K562 (cell line): ENCODE data around the gene KMT2C.

ENCODE experiments used
- MAX ChIP-seq: sonication (generic); formaldehyde crosslinking; IDR thresholded peaks from 2 replicates; pipeline ENCODE4 v1.9.0; 2022; ENCODE audit warnings: mild to moderate bottlenecking, missing genetic modification reagents
- MTF1 ChIP-seq: fragments of 250-450 bp; sonication (Bioruptor Pico); IDR thresholded peaks from 2 replicates; pipeline ENCODE4 v1.9.0; 2021; ENCODE audit warnings: moderate library complexity, mild to moderate bottlenecking, inconsistent platforms, borderline replicate concordance
- RAD21 ChIP-seq, 2 experiments: fragments of 250-450 bp in 1 of 2; fragments of 450-650 bp in 1 of 2; sonication (Bioruptor Pico) in 1 of 2; formaldehyde crosslinking in 1 of 2; IDR thresholded peaks in 1 of 2; conservative IDR thresholded peaks in 1 of 2; 2 replicates each; pipeline versions ENCODE4 v1.4.0 to v1.8.0; 2020 to 2022; ENCODE audit warnings: mild to moderate bottlenecking in 2 of 2, moderate library complexity in 1 of 2
- TF ChIP-seq, protein P1 (sequence below): sonication (generic); formaldehyde crosslinking; IDR thresholded peaks from 2 replicates; pipeline ENCODE4 v1.5.0; 2020; ENCODE audit warnings: missing genetic modification reagents

- TF ChIP-seq MAX (CRISPR knock-in tag) (no peak), RAD21 (CRISPR knock-in tag; conservative IDR thresholded peaks at IDR 0.05 in 1 of 2, IDR thresholded peaks at IDR 0.05 in 1 of 2) (no peak), MTF1 (CRISPR knock-in tag) (no peak)
- TF ChIP-seq, protein P1, sequence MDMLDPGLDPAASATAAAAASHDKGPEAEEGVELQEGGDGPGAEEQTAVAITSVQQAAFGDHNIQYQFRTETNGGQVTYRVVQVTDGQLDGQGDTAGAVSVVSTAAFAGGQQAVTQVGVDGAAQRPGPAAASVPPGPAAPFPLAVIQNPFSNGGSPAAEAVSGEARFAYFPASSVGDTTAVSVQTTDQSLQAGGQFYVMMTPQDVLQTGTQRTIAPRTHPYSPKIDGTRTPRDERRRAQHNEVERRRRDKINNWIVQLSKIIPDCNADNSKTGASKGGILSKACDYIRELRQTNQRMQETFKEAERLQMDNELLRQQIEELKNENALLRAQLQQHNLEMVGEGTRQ (CRISPR knock-in tag), result no peak
Measured at GRCh38 chr7:152173372-152174070, 262.3 kb downstream of the KMT2C start.
